ENCODE data around the gene PRM1. TPM values are rescaled to one million over a fixed set of nuclear protein-coding genes. Genes with fewer than 3 reads are reported as not detected.

PRM1 gene
- total and polyA plus RNA-seq, 2 experiments from 2014 or later, result not detected

DNA sequence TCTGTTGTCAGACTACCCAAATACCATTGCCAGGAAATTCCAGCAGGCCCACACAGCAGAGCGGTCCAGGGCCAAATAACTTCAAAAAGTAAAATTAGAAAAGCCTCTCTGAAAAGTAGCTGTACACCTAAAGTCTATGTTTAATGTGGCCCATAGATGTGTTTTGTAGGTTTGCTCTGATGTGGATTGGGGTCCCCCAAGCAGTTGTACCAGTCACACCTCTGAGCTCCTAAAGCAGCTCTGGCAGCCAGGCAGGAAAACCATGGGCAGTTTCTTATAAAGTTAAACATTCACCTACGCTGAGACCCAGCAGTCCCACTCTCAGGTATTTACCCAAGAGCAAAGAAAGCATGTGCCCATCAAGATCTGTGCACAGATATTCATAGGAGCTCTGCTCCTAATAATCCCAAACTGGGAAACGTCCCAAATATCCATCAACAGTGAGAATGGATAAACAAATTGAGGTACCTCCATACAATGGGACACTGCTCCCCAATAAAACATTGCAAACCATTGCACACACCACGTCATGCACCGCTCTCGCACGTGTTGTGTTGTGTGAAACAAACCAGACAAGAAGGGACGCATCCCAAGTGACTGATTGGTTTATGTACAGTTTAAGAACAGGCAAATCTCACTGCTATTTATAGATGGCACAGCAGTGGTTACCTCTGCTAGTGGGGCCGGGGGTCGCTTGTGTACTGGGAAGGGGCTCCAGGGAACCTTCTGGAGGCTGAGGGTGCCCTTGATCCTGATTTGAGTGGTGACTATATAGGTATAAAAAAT is 15.8 kb upstream of the PRM1 start:
- TF ChIP-seq, protein P1, sequence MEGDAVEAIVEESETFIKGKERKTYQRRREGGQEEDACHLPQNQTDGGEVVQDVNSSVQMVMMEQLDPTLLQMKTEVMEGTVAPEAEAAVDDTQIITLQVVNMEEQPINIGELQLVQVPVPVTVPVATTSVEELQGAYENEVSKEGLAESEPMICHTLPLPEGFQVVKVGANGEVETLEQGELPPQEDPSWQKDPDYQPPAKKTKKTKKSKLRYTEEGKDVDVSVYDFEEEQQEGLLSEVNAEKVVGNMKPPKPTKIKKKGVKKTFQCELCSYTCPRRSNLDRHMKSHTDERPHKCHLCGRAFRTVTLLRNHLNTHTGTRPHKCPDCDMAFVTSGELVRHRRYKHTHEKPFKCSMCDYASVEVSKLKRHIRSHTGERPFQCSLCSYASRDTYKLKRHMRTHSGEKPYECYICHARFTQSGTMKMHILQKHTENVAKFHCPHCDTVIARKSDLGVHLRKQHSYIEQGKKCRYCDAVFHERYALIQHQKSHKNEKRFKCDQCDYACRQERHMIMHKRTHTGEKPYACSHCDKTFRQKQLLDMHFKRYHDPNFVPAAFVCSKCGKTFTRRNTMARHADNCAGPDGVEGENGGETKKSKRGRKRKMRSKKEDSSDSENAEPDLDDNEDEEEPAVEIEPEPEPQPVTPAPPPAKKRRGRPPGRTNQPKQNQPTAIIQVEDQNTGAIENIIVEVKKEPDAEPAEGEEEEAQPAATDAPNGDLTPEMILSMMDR (IDR thresholded peaks at IDR 0.05; ENCODE audit: low read depth, low read length), result no peak
- peak in 1 of 2 donors; percentile 22 for DNase-seq (ENCODE audit: low read depth in 1 of 2, low spot score in 1 of 2)
- Histone ChIP-seq H3K36me3 (no peaks in the 10 kb centered on the region), H3K4me3 (no peak overlapping the region), H3K27ac (peak overlapping the region; percentile 69), H3K27me3 (no peaks in the 10 kb centered on the region), H3K4me1 (ENCODE audit: low read depth) (peaks cover 20% of the 10 kb centered on the region), H3K9me3 (ENCODE audit: low read depth) (no peaks in the 10 kb centered on the region)

DNA sequence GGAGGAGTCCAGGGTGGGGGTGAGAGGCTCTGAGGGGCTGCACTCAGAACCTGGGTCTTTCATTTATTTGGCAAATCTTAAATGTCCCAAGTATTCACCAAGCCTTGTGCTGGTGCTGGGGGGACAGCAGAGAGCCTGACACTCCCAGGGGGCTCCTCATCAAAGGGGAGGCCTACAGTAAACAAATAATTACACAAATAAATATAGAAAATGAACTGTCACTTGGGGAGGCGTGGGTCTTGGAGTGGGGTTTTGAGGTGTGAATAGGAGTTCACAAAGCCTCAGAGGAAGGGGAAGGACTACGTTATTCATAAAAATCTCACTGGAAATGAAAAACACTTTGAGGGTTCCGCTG is 15.2 kb upstream of the PRM1 start:
- Histone ChIP-seq H3K4me1 (ENCODE audit: low read depth) (peaks cover 20% of the 10 kb centered on the region), H3K27me3 (no peaks in the 10 kb centered on the region), H3K36me3 (no peaks in the 10 kb centered on the region), H3K4me3 (no peak overlapping the region), H3K27ac (peak overlapping the region; percentile 69), H3K9me3 (ENCODE audit: low read depth) (no peaks in the 10 kb centered on the region)
- DNase-seq (ENCODE audit: low read depth in 1 of 2, low spot score in 1 of 2), result no peak
- TF ChIP-seq, protein P1 (IDR thresholded peaks at IDR 0.05; ENCODE audit: low read depth, low read length), result no peak

DNA sequence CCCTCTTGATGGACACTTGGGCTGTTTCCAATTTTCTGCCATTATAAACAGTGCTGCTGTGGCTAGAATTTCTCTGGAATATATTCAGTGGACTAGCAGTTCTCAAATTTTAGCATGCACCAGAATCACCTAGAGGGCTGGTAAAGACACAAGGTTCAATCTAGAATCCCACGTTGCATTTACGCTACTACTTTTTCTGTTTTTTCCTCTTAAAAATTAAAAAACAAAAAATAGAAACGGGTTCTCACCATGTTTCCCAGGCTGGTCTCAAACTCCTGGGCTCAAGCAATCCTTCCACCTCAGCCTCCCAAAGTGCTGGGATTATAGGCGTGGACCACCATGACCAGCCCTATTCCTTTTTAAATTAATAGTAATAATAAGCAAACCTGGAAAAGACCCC is 14.5 kb upstream of the PRM1 start:
- TF ChIP-seq, protein P1 (IDR thresholded peaks at IDR 0.05; ENCODE audit: low read depth, low read length), result no peak
- no peaks in the 10 kb centered on the region for H3K9me3 ChIP-seq (ENCODE audit: low read depth)
- DNase-seq (ENCODE audit: low read depth in 1 of 2, low spot score in 1 of 2), result no peak
- H3K4me3 ChIP-seq, result no peak overlapping the region
- peaks cover 20% of the 10 kb centered on the region for H3K4me1 ChIP-seq (ENCODE audit: low read depth)
- no peaks in the 10 kb centered on the region for H3K36me3 ChIP-seq
- peak overlapping the region; percentile 69 for H3K27ac ChIP-seq
- no peaks in the 10 kb centered on the region for H3K27me3 ChIP-seq

DNA sequence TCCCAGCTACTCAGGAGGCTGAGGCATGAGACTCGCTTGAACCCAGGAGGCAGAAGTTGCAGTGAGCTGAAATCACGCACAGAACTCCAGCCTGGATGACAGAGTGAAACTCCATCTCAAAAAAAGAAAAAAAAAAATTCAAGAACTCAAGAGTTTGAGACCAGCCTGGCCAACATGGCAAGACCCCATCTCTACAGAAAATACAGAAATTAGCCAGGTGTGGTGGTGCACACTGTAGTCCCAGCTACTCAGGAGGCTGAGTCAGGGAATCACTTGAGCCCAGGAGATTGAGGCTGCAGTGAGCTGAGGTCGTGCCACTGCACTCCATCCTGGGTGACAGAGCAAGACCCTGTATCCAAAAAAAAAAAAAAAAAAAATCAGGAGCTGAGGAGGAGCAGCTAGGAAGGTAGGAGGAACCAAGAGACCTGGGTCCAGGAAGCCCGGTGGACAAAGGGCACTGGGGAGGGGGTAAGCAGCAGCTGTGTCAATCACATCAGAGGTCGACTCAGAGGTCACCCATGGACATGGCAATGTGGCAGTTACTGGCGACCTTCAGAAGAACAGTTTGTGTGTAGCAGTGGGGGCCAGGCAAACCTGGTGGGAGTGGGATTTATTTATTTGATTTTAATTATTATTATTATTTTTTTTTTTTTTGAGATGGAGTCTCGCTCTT is 11.1 kb upstream of the PRM1 start:
- Histone ChIP-seq H3K4me3 (no peak overlapping the region), H3K36me3 (no peaks in the 10 kb centered on the region), H3K27ac (no peak overlapping the region), H3K27me3 (no peaks in the 10 kb centered on the region), H3K9me3 (ENCODE audit: low read depth) (no peaks in the 10 kb centered on the region), H3K4me1 (ENCODE audit: low read depth) (peaks cover 13% of the 10 kb centered on the region)
- TF ChIP-seq, protein P1 (IDR thresholded peaks at IDR 0.05; ENCODE audit: low read depth, low read length), result no peak
- DNase-seq (ENCODE audit: low read depth in 1 of 2, low spot score in 1 of 2), result no peak

DNA sequence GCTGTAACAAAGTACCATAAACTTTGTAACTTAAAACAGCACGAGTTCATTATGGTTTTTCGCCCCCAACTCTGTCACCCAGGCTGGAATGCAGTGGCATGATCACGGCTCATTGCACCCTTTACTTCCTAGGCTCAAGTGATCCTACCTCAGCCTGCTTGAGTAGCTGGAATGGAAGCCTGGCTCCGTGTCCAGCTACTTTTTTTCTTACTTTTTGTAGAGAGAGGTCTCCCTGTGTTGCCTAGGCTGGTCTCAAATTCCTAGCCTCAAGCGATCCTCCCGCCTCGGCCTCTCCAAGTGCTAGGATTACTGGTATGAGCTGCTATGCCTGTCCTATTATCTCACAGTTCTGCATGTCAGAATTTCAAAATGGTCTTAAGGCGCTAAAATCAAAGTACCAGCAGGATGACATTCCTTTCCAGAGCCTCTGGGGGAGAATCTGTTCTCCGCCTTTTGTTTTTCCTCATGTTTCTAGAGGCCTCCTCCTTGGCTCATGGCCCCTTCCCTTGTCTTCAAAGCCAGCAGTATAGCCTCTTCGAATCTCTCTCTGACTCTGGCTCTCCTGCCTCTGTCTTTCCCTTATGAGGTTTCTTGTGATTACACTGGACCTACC is 10.1 kb upstream of the PRM1 start:
- Histone ChIP-seq H3K9me3 (ENCODE audit: low read depth) (no peaks in the 10 kb centered on the region), H3K4me3 (no peak overlapping the region), H3K36me3 (no peaks in the 10 kb centered on the region), H3K27ac (no peak overlapping the region), H3K4me1 (ENCODE audit: low read depth) (peaks cover 3% of the 10 kb centered on the region), H3K27me3 (no peaks in the 10 kb centered on the region)
- TF ChIP-seq, protein P1 (IDR thresholded peaks at IDR 0.05; ENCODE audit: low read depth, low read length), result no peak
- peak in 1 of 2 donors; percentile 39 for DNase-seq (ENCODE audit: low read depth in 1 of 2, low spot score in 1 of 2)
